Caco-2 (cell line): Measurements from ENCODE around the gene SAC3D1. TPM values are rescaled to one million over a fixed set of nuclear protein-coding genes. Genes with fewer than 3 reads are reported as not detected.

Experiments used
- BruUV-seq: library from RNA; stranded (reverse); fragments of 400-500 nt; replicated peaks from 2 replicates; lab custom pipeline; 2021; lab: Mats Ljungman, UMichigan
- CTCF ChIA-PET: fragments of 300-600 bp; sonication (Branson Sonifier 250); formaldehyde crosslinking; loops from one replicate; lab custom pipeline; 2022; ENCODE audit warnings: antibody characterized with exemption; lab: Charles Lee
- POLR2A ChIA-PET: fragments of 300-600 bp; sonication (Branson Sonifier 250); formaldehyde crosslinking; loops from one replicate; lab custom pipeline; 2022; ENCODE audit warnings: antibody characterized with exemption; lab: Charles Lee
- DNase-seq, 2 experiments: peaks; one replicate each; pipeline versions ENCODE4 v3.0.0 to v3.0.0-alpha.2; 2020 to 2022
- H3K27me3 ChIP-seq: replicated peaks from 2 replicates; pipeline ENCODE4 v1.6.0; 2011; ENCODE audit warnings: low read length; ENCODE audit not compliant: control insufficient read depth, insufficient read depth
- H3K36me3 ChIP-seq: 2 replicates; pipeline ENCODE4 v1.5.1; 2011; ENCODE audit warnings: low read length; ENCODE audit not compliant: control insufficient read depth, insufficient read depth
- H3K4me1 ChIP-seq: fragments of 250-450 bp; sonication (Bioruptor Pico); 2 replicates; pipeline ENCODE4 v1.5.1; 2020; ENCODE audit warnings: mild to moderate bottlenecking
- H3K4me3 ChIP-seq: 2 replicates; pipeline ENCODE4 v1.5.1; 2011; ENCODE audit warnings: low read depth, mild to moderate bottlenecking, control low read depth, low read length
- H3K9me3 ChIP-seq: fragments of 250-450 bp; sonication (Bioruptor Pico); 2 replicates; pipeline ENCODE4 v1.5.1; 2020; ENCODE audit warnings: mild to moderate bottlenecking, moderate library complexity
- H3K27ac Mint-ChIP-seq: one replicate; pipeline ENCODE4 v1.8.0; 2022; ENCODE audit warnings: mixed read lengths; ENCODE audit not compliant: unreplicated experiment
- H3K27me3 Mint-ChIP-seq: one replicate; pipeline ENCODE4 v1.8.0; 2022; ENCODE audit warnings: mixed read lengths; ENCODE audit not compliant: insufficient read depth, unreplicated experiment
- H3K36me3 Mint-ChIP-seq: one replicate; pipeline ENCODE4 v1.8.0; 2022; ENCODE audit warnings: mild to moderate bottlenecking, mixed read lengths; ENCODE audit not compliant: insufficient read depth, unreplicated experiment
- H3K4me1 Mint-ChIP-seq: one replicate; pipeline ENCODE4 v1.8.0; 2022; ENCODE audit warnings: low read depth, mixed read lengths; ENCODE audit not compliant: unreplicated experiment
- H3K4me3 Mint-ChIP-seq: one replicate; pipeline ENCODE4 v1.8.0; 2022; ENCODE audit warnings: mild to moderate bottlenecking, moderate library complexity, mixed read lengths; ENCODE audit not compliant: unreplicated experiment
- H3K9me3 Mint-ChIP-seq: one replicate; pipeline ENCODE4 v1.8.0; 2022; ENCODE audit warnings: mixed read lengths; ENCODE audit not compliant: unreplicated experiment
- CTCF ChIP-seq, 2 experiments: fragments of 200-600 bp in 1 of 2; IDR thresholded peaks; 1 replicate in 1 of 2; 2 replicates in 1 of 2; pipeline versions ENCODE4 v1.5.1 to v1.8.0; 2011 to 2022; ENCODE audit warnings: antibody characterized with exemption in 1 of 2, control low read depth in 1 of 2, inconsistent platforms in 1 of 2, low read depth in 1 of 2, low read length in 1 of 2, mild to moderate bottlenecking in 1 of 2, moderate library complexity in 1 of 2; ENCODE audit not compliant: insufficient read depth in 1 of 2, severe bottlenecking in 1 of 2, unreplicated experiment in 1 of 2
- intact Hi-C: fragments of 100-400 bp; cut with micrococcal nuclease; formaldehyde crosslinking; loops from one replicate; pipeline ENCODE4 v1.10.0; 2022; ENCODE audit not compliant: unreplicated experiment
- total RNA-seq: library from RNA; stranded (reverse); gene quantifications from 2 replicates; pipeline ENCODE4 v1.2.3, GENCODE V29; 2022

The SAC3D1 gene
- total RNA-seq, 1 experiment from 2014 or later, result 21.2 TPM

- Histone ChIP-seq H3K4me3 (no peak overlapping the region), H3K4me1 (no peaks in the 10 kb centered on the region), H3K36me3 (no peaks in the 10 kb centered on the region), H3K9me3 (no peaks in the 10 kb centered on the region), H3K27me3 (no peaks in the 10 kb centered on the region)
- intact Hi-C loops, result no loop called here
- POLR2A ChIA-PET, result interaction anchor here (0.6 kb wide), 1 partner anchor 116 kb away, joined by 3 read pairs; no protein-coding TSS in a partner anchor
- BruUV-seq, result no TSS peak
- H3K4me3 Mint-ChIP-seq, result no peak overlapping the region
- no peak for DNase-seq
- H3K9me3 Mint-ChIP-seq, result no peaks in the 10 kb centered on the region
- TF ChIP-seq CTCF (IDR thresholded peaks at IDR 0.05; ENCODE audit: insufficient read depth in 1 of 2, low read depth in 1 of 2, low read length in 1 of 2, severe bottlenecking in 1 of 2, unreplicated experiment in 1 of 2), result no peak
- no peaks in the 10 kb centered on the region for H3K27me3 Mint-ChIP-seq
- no peak overlapping the region for H3K27ac Mint-ChIP-seq
- H3K36me3 Mint-ChIP-seq, result no peaks in the 10 kb centered on the region
- CTCF ChIA-PET, result interaction anchor here (1.1 kb wide), 1 partner anchor 39 kb away, joined by 3 read pairs; the partner anchor contains the start of gene SNX15
- H3K4me1 Mint-ChIP-seq, result no peaks in the 10 kb centered on the region
These were observed 25.3 kb downstream of the SAC3D1 start for GRCh38 chr11:65066315-65066714.

GRCh38 chr11:65066805-65067291 lies 25.8 kb downstream of the SAC3D1 start:
- CTCF ChIA-PET, result interaction anchor here (1.1 kb wide), 1 partner anchor 40 kb away, joined by 3 read pairs; the partner anchor contains the start of gene SNX15
- no peaks in the 10 kb centered on the region for H3K36me3 Mint-ChIP-seq
- TF ChIP-seq CTCF (IDR thresholded peaks at IDR 0.05; ENCODE audit: insufficient read depth in 1 of 2, low read depth in 1 of 2, low read length in 1 of 2, severe bottlenecking in 1 of 2, unreplicated experiment in 1 of 2), result no peak
- H3K4me1 Mint-ChIP-seq, result no peaks in the 10 kb centered on the region
- no peaks in the 10 kb centered on the region for H3K27me3 Mint-ChIP-seq
- Histone ChIP-seq H3K9me3 (no peaks in the 10 kb centered on the region), H3K27me3 (no peaks in the 10 kb centered on the region), H3K4me1 (no peaks in the 10 kb centered on the region), H3K4me3 (no peak overlapping the region), H3K36me3 (no peaks in the 10 kb centered on the region)
- POLR2A ChIA-PET, result no interaction called here
- H3K4me3 Mint-ChIP-seq, result no peak overlapping the region
- no TSS peak for BruUV-seq
- H3K27ac Mint-ChIP-seq, result no peak overlapping the region
- no peaks in the 10 kb centered on the region for H3K9me3 Mint-ChIP-seq
- intact Hi-C loops, result no loop called here
- DNase-seq, result no peak

- no peaks in the 10 kb centered on the region for H3K4me1 ChIP-seq
- no TSS peak for BruUV-seq
- no peak overlapping the region for H3K4me3 ChIP-seq
- Mint-ChIP-seq H3K4me1 (no peaks in the 10 kb centered on the region), H3K27ac (no peak overlapping the region), H3K36me3 (no peaks in the 10 kb centered on the region), H3K9me3 (no peaks in the 10 kb centered on the region), H3K27me3 (no peaks in the 10 kb centered on the region), H3K4me3 (no peak overlapping the region)
- POLR2A ChIA-PET, result no interaction called here
- CTCF ChIA-PET, result no interaction called here
- H3K27me3 ChIP-seq, result no peaks in the 10 kb centered on the region
- intact Hi-C loops, result no loop called here
- no peaks in the 10 kb centered on the region for H3K36me3 ChIP-seq
- no peak for DNase-seq
- TF ChIP-seq CTCF (IDR thresholded peaks at IDR 0.05; ENCODE audit: insufficient read depth in 1 of 2, low read depth in 1 of 2, low read length in 1 of 2, severe bottlenecking in 1 of 2, unreplicated experiment in 1 of 2), result no peak
- no peaks in the 10 kb centered on the region for H3K9me3 ChIP-seq
These were observed 26.4 kb downstream of the SAC3D1 start for GRCh38 chr11:65067446-65067845.
